ENCODE data around the gene SYCE3.

- no peak for TF ChIP-seq POLR2AphosphoS5 (IDR thresholded peaks at IDR 0.05; ENCODE audit: low read depth, low read length)
- TF ChIP-seq TAF1 (IDR thresholded peaks at IDR 0.05; ENCODE audit: borderline replicate concordance, low read depth, low read length) = no peak
These were observed 19.3 kb upstream of the SYCE3 start for GRCh38 chr22:50581950-50582492.
